GM13977 (cell line): Measurements from ENCODE around the gene PRDM16.

Experiments used
- DNase-seq: peaks from one replicate; pipeline ENCODE4 v3.0.0; 2012; ENCODE audit warnings: low spot score
- in situ Hi-C: fragments of 300-500 bp; cut with MboI; formaldehyde crosslinking; loops from one replicate; pipeline ENCODE4 v1.12.0; 2022; ENCODE audit warnings: low sequenced_read_pairs, low pct_unique_long_range_greater_than_20kb, mixed read lengths, inconsistent platforms; ENCODE audit not compliant: unreplicated experiment
- TF ChIP-seq, protein P1 (sequence below): IDR thresholded peaks from 2 replicates; pipeline ENCODE4 v1.5.1; 2012; ENCODE audit warnings: mild to moderate bottlenecking, control low read depth; ENCODE audit not compliant: insufficient read depth; ENCODE audit errors: extremely low read depth, missing control alignments

The PRDM16 gene

DNA sequence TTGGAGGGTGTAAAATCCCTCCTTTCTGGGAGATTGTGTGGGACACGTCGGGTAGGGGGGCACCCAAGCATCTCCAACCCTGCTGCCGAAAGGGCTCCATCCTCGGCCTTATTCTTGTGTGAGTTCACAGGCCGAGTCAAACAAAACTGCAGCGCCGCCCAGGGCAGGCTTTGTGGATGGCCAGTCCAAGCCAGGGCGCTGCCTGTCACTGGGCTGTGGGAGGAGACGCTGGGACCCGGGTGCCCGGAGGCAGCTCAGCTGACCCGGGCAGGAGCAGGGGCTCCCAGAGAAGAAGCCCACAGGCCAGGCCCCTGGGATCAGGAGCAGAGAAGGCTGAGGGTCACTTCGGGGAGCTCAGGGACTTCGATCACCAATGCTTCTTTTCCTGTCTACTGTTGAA, 353.6 kb downstream of the PRDM16 start:
- in situ Hi-C loops: loop anchor here (10.0 kb wide), 1 partner anchor 1008 kb away; the partner anchor contains the start of gene PEX10
- TF ChIP-seq, protein P1, sequence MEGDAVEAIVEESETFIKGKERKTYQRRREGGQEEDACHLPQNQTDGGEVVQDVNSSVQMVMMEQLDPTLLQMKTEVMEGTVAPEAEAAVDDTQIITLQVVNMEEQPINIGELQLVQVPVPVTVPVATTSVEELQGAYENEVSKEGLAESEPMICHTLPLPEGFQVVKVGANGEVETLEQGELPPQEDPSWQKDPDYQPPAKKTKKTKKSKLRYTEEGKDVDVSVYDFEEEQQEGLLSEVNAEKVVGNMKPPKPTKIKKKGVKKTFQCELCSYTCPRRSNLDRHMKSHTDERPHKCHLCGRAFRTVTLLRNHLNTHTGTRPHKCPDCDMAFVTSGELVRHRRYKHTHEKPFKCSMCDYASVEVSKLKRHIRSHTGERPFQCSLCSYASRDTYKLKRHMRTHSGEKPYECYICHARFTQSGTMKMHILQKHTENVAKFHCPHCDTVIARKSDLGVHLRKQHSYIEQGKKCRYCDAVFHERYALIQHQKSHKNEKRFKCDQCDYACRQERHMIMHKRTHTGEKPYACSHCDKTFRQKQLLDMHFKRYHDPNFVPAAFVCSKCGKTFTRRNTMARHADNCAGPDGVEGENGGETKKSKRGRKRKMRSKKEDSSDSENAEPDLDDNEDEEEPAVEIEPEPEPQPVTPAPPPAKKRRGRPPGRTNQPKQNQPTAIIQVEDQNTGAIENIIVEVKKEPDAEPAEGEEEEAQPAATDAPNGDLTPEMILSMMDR: no peak
- no peak for DNase-seq

DNA sequence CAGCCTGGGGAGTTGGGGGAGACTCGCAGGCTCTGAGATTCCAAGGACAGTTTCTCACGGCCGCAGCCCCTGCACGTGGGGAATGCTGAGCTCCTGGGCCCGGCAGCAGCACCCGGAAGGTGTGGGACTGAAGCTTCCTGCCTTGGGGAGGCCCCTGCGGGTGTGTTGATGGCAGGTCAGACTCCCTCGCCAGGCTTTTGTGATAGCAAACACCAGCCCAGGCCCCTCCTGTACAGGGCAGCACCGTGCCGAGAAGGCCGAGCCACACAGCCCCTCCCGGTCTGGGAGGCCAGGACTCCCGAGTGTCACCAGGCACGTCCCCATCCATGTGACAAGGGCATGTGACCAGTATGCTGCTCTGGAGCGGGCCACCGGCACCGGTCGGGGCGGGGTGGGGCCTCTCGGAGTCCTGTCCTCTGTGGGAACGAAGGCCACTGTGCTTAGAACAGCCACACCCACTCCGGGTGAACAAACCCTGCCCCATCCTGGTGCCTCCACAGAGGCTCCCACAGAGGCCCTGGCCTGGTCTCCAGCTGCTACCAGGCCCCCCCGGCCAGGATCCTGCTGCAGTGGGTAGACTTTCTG, 354.3 kb downstream of the PRDM16 start:
- in situ Hi-C loops: loop anchor here (10.0 kb wide), 1 partner anchor 1009 kb away; the partner anchor contains the start of gene PEX10
- no peak for DNase-seq
- TF ChIP-seq, protein P1: no peak

DNA sequence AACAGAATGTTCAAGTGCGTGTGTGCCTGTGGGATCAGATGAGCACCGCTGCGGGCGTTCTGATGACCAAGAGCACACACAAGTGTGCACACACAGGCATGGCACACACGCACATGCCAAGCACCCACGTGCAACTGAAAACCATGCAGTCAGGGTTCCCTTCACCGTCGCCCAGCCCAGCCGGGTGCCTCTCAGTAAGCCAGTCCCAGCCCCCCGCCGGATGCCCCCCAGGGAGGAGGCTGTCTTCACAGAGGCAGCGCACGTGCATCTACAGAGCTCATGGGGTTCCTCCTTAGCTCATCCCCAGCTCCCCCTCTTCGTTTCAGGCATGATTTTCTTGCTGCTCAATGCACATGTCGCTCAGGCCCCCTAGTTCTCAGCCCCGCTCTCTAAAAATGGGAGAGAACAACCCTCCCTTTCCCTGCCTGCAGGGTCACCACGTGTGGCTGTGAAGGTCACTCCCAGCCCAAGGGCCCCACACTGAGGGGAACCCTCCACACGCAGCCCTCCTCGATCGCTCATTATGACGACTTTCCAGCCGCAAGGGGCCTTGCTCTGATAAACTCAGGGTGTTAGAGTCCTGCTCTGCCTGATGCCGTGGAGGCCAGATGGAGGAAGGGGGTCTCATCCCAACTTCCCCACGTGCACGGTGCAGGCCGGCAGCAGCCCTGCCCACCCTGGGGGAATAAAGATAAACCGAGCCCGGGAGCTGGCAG, 355.1 kb downstream of the PRDM16 start:
- no peak for DNase-seq
- in situ Hi-C loops: loop anchor here (10.0 kb wide), 1 partner anchor 1009 kb away; the partner anchor contains the start of gene PEX10
- TF ChIP-seq, protein P1: no peak

DNA sequence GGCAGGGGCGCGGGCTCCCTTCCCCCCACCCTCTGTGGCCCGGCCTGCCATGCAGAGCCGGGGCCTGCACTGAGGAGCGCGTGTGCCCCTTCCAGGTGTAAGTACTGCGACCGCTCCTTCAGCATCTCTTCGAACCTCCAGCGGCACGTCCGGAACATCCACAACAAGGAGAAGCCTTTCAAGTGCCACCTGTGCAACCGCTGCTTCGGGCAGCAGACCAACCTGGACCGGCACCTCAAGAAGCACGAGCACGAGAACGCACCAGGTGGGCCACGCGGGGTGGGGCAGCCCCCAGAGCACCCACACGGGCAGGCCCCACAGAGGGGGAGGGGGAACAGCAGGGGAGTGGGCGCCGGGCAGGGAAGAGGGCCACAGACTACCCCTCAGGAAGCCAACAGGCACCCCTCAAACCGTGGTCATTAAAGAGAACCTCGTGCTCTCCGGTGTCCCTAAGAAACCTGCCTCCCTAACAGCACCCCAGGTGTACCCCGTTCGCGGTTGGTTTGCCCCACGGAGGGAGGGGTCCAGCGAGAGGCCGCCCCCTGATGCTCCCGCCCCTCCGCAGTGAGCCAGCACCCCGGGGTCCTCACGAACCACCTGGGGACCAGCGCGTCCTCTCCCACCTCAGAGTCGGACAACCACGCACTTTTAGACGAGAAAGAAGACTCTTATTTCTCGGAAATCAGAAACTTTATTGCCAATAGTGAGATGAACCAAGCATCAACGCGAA, 356.6 kb downstream of the PRDM16 start:
- in situ Hi-C loops: loop anchor here (10.0 kb wide), 1 partner anchor 1011 kb away; the partner anchor contains the start of gene PEX10

DNA sequence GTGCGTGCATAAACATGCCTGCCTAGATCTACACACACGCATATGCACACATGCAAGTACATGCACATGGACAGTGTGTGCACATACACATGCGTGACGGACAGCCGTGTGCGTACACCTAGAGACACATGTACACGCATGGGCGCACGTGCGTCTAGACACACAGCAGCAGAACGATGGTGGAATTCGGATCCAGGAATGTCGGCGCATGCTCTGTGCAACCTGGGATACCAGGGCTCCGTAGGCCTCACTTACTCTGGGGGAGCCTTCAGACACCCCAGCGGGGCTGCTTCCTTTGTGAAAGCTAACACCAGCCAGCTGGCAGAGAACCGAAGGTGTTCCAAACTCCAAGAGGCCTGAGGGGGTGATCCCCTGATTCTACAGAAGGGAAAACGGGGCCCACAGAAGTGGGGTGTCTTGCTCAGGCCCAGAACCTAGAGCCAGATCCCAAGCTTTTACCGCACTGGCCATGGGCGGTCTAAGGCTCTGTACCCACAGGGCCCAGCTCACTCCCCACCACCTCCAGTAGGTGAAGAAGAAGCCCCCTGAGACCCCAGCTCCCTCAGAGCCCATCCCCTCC, 358.0 kb downstream of the PRDM16 start:
- DNase-seq: no peak
- TF ChIP-seq, protein P1: no peak
- in situ Hi-C loops: loop anchor here (10.0 kb wide), 1 partner anchor 1012 kb away; the partner anchor contains the start of gene PEX10

More for the DNA sequence above, 356.6 kb downstream of the PRDM16 start:
- no peak for DNase-seq
- TF ChIP-seq, protein P1: no peak
